ENCODE data around the gene FAHD2A.
"Not testable (repeated sequence)": the region's sequence is repeated elsewhere in the genome, so short reads cannot be mapped to it uniquely, and the experiment has no call there.

Gene FAHD2A

DNA sequence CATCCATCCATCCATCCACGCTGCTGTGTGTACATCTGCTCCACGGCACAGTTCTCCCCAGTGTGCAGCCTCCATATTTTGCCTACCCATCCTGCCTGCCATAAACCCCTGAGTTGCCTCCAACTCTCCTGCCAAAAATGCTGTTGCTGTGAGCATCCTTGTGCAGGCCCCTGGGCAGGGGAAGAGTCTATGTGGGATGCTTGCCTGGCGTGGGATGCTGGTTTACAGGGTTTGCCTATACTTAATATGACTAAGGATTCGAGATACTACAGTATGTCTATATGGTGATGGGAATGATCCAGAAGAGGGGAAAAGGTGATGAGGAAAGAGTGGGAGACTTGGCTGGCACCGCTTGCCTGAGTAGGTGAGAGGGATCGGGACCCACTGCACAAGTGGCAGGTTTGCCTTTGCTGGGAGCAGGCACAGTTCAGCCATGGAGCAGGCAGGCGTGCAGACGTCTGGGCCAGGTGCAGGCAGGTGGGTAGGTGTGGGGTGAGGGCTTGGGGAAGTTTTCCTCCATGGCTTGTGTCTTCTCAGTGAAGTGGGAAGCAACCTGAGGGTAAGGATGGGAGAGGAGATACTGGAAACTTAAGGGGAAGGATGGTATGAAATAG, 30.2 kb upstream of the FAHD2A start:
- ATAC-seq, result no peak
- DNase-seq (ENCODE audit: low spot score in 2 of 2), result no peak
- Mint-ChIP-seq H3K4me3 (no peak overlapping the region), H3K36me3 (no peaks in the 10 kb centered on the region), H3K4me1 (no peaks in the 10 kb centered on the region), H3K9me3 (peaks cover 3% of the 10 kb centered on the region), H3K27ac (no peak overlapping the region)

DNA sequence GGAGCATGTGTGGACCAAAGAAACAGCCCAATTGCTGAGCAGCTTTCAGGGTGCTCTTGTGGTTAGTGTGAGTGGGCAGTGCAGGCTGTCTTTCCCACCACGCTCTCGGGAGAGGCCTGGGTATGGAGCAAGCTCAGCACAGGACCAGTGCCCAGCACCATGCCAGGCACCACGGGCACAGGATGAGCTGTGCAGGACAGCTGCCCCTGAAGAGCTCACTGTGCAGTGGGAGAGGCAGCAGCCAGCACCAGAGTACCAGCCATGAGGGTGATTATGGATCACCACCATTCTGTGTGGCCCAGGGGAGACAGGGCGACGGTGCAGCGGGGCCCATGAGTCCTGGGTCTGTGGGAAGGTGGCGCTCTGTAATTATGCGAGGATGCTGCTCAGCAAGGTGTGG, 29.7 kb upstream of the FAHD2A start:
- Mint-ChIP-seq H3K9me3 (peaks cover 3% of the 10 kb centered on the region), H3K4me3 (no peak overlapping the region), H3K4me1 (no peaks in the 10 kb centered on the region), H3K36me3 (no peaks in the 10 kb centered on the region), H3K27ac (no peak overlapping the region)
- DNase-seq (ENCODE audit: low spot score in 2 of 2) (no peak), ATAC-seq (no peak)

DNA sequence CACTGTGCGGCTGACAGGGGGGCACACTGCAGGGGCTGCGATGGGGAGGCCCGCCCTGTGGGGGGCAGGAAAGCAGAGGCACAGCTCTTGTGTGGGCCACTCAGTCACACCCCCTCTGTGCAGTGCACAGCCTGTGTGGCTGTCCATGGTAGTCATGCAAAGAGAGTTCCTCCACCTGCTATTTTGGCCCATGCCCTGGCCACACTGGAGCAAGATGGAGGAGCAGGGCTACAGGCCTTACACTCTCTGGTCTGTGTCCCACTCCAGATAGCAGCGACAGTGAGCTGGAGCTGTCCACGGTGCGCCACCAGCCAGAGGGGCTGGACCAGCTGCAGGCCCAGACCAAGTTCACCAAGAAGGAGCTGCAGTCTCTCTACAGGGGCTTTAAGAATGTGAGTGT, 28.5 kb upstream of the FAHD2A start:
- ATAC-seq, result no peak
- Mint-ChIP-seq H3K4me1 (no peaks in the 10 kb centered on the region), H3K4me3 (no peak overlapping the region), H3K9me3 (peaks cover 3% of the 10 kb centered on the region), H3K27ac (no peak overlapping the region), H3K36me3 (no peaks in the 10 kb centered on the region)
- no peak for DNase-seq (ENCODE audit: low spot score in 2 of 2)

DNA sequence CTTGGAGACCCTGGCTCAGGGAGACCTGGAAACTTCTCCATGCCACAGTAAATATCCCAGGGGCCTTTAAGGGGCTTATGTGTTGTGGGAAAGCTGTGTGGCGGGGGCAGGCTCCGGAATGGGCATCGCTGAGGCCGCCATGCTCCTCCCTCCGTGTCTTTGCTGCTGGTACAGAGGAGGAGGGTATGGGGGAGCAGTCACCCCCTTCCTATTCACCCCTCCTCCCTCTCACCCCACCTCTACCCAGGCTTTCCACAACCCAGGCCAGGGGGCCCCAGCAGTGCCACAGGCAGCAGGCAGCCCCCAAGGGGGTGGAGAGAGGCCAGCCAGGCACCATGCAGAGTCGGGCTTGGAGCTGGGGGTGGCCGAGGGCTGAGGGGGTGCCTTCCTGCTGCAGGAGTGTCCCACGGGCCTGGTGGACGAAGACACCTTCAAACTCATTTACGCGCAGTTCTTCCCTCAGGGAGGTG, 28.0 kb upstream of the FAHD2A start:
- Mint-ChIP-seq H3K4me1 (peaks cover 2% of the 10 kb centered on the region), H3K36me3 (no peaks in the 10 kb centered on the region), H3K27ac (no peak overlapping the region), H3K9me3 (peaks cover 3% of the 10 kb centered on the region), H3K4me3 (no peak overlapping the region)
- ATAC-seq (no peak), DNase-seq (ENCODE audit: low spot score in 2 of 2) (no peak)

DNA sequence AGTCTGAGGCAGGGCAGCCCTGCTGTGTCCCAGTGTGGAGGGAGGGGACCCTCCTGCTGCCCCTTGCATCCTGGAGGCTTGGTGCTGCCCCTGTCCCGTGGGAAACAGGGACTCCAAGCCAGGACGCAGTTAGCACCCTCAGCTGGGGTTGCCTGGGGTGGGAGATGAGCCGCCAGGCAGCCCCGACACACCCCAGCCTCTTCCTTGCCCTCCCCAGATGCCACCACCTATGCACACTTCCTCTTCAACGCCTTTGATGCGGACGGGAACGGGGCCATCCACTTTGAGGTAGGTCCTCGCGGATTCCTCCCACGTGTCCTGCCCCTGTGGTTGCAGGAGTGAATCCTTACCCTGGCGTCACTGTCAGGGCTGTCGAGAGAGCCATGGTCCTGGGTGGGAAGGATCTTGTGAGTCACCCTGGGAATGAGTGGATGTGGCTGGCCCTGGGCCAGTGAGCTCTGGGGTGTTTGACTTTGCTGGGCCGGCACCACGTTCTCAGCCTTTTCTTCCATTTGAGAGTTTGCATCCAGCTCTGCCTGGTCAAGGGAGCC, 27.5 kb upstream of the FAHD2A start:
- peaks cover 3% of the 10 kb centered on the region for H3K9me3 Mint-ChIP-seq
- ATAC-seq (no peak), DNase-seq (ENCODE audit: low spot score in 2 of 2) (no peak)
- H3K36me3 Mint-ChIP-seq, result no peaks in the 10 kb centered on the region
- peaks cover 7% of the 10 kb centered on the region for H3K4me1 Mint-ChIP-seq
- no peak overlapping the region for H3K27ac Mint-ChIP-seq
- H3K4me3 Mint-ChIP-seq, result no peak overlapping the region

DNA sequence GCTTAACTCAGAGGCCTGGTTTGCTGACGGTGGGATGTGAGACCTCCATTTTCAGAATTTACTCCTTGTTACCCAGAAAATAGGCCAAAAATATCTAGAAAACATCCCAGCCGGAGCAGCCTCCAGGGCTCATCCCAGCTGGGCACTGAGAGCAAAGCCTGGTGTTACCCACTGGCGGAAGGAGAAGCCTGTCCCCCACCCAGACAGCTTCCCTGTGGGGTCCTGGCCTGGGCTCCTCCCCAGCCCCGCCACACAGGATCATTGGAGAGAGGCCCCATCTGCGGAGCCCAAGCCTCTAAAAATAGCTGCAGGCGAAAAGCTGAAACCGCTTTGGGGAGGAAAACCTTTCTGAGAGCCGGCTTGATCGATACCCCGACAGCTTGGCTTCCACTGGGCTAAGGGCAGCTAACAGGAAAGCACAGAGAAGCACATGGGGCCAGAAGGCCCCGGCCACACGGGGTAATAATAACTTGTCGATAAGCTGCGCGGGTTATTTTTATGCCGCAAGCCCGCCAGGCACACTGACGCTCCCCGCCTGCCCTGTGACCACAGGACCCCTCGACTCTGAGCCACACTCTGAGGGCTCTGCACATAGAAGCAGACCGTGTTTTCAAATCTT, 26.9 kb upstream of the FAHD2A start:
- Mint-ChIP-seq H3K4me3 (no peak overlapping the region), H3K4me1 (peaks cover 10% of the 10 kb centered on the region), H3K9me3 (peaks cover 3% of the 10 kb centered on the region), H3K36me3 (no peaks in the 10 kb centered on the region), H3K27ac (no peak overlapping the region)
- no peak for ATAC-seq
- no peak for DNase-seq (ENCODE audit: low spot score in 2 of 2)

DNA sequence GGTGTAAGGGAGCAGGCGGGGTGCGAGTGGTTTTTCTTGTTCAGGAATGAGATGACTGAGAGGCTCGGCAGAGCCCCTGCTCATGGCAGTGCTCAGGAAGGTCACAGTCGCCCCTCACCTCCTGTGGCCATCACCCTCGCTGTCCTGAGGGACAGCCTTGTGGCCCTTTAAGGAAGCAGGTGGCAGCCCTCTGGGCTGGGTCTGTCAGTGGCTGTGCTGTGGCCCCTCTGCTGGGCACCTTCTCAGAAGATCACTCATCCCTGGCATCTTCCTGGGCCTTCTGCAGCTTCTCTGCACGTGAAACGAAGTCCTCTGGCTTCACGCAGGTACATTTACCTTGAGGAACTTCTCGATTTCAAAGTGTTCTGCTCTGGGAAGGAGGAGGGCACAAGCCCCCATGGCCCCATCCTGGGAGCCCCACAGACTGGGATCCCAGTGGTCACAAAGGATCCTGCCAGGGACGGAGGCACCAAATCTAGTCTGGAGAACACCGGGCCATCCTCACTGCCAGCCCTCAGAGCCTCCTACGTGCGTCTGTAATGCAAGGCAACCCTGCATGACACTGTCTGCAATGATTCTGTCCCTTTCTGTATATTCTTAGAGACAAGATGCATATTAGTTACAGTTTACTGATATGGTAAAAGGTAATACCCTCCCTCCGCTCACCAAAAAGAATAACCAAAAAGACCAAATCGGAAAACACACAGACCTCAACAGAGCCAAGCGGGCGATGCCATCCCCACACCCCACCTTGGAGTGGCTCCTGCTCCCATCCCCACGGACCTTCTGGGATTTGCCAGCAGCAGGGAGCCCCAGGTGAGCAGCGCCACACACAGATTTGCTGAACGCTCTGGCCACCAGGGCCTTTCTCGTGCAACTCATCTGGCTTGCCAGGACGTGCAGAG, 25.9 kb upstream of the FAHD2A start:
- ATAC-seq (no peak), DNase-seq (ENCODE audit: low spot score in 2 of 2) (no peak)
- H3K4me1 Mint-ChIP-seq, result peaks cover 10% of the 10 kb centered on the region
- H3K4me3 Mint-ChIP-seq, result no peak overlapping the region
- H3K27ac Mint-ChIP-seq, result no peak overlapping the region
- no peaks in the 10 kb centered on the region for H3K9me3 Mint-ChIP-seq
- no peaks in the 10 kb centered on the region for H3K36me3 Mint-ChIP-seq

DNA sequence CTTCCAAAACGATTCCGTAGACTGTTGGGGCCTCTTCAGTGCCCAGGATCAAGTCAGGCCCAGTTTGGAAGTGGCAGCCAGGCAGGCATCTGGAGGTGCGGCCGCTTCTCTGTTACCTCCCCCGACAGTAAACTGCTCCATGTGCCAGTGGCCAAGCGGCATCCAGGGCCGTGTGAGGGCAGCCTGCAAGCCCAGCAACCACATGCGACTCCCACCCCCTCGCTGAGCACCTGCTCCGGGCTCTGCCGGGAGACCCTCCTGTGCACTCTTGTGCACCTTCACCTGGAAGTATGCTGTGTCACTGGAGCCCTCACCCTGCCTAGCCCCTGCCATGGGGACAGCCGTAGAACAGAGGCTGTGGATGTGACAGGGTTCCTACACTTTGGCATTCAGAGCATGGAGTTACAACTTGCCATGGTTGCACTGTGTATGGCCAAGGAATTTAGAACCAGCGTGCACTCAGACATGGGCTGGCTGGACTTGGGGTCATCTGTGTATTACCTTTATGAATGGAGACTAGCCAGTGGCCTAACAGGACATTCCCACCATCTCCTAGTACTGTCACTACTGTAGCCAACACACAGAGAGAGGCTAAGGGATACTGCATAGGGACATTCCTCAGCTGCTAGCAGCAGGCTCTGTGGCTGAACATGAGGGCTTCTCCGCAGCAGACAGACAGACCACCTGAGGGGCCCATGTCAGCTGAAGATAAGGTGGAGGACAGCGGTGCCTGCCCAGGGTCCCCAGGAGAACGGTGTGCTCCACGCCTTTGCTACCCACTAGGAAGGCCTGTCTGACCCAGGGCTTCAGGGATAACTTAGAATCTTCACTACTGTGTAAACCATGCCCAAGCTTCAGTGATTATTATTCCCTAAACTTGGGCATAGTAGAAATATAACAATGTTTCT, 25.0 kb upstream of the FAHD2A start:
- H3K9me3 Mint-ChIP-seq, result no peaks in the 10 kb centered on the region
- H3K4me3 Mint-ChIP-seq, result no peak overlapping the region
- no peak for ATAC-seq
- H3K27ac Mint-ChIP-seq, result no peak overlapping the region
- H3K36me3 Mint-ChIP-seq, result no peaks in the 10 kb centered on the region
- DNase-seq (ENCODE audit: low spot score in 2 of 2), result no peak
- H3K4me1 Mint-ChIP-seq, result peaks cover 10% of the 10 kb centered on the region

DNA sequence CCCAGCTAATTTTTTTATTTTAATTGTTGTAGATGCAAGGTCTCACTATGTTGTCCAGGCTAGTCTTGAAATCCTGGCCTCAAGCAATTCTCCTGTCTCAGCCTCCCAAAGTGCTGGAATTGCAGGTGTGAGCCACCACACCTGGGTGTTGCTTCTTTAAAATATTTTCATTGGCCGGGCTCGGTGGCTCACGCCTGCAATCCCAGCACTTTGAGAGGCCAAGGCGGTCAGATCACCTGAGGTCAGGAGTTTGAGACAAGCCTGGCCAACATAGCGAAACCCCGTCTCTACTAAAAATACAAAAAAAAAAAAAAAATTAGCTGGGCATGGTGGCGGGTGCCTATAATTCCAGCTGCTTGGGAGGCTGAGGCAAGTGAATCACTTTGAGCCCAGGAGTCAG, 24.2 kb upstream of the FAHD2A start:
- ATAC-seq; H3K27ac Mint-ChIP-seq; H3K9me3 Mint-ChIP-seq; H3K4me3 Mint-ChIP-seq; DNase-seq (ENCODE audit: low spot score in 2 of 2); H3K36me3 Mint-ChIP-seq: not testable (repeated sequence)
- H3K4me1 Mint-ChIP-seq, result peaks cover 10% of the 10 kb centered on the region

DNA sequence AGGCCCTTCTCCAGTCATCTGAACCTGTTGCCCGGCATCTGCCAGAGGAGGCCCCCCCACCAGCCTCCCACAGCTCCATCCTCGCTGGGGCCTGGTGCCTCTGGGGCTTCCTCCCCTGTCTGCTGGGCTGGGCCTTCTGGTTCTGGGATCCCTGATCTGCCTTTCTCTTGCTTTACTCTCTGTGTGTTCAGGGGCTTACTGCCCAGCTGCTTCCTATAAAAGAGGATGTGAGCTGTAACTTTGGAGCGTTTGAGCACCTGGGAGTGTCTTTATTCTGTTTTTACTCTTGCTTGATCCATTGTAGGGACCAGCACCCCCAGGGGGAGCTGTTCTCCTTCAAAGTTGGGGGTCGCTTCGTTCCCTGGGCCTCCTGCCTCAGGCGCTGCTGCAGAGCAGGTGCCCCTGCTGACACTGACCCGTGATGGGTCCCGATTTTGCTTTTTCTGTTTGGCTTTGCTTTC, 23.1 kb upstream of the FAHD2A start:
- ATAC-seq (no peak), DNase-seq (ENCODE audit: low spot score in 2 of 2) (no peak)
- Mint-ChIP-seq H3K4me1 (peaks cover 10% of the 10 kb centered on the region), H3K9me3 (no peaks in the 10 kb centered on the region), H3K36me3 (no peaks in the 10 kb centered on the region), H3K4me3 (no peak overlapping the region), H3K27ac (no peak overlapping the region)

DNA sequence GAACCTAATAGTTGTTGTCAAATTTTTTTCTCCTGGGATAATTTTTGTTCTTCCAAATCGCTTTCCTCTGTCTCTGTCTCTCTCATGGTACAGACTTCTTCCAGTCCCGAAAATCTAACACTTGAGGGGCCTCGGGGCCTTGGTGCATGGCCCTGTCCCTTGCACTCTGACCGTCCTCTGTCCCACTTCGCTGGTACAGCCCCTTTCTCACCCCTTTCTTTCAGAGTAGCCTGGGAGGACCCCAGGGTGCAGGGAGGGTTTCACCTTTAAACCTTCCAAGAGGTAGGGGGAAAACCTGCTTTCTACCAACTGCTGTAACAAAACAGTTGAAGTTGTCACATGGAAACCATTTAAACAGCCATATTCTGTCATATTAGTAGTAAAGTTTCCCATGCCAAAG, 22.2 kb upstream of the FAHD2A start:
- ATAC-seq (no peak), DNase-seq (ENCODE audit: low spot score in 2 of 2) (no peak)
- Mint-ChIP-seq H3K4me3 (no peak overlapping the region), H3K9me3 (no peaks in the 10 kb centered on the region), H3K27ac (no peak overlapping the region), H3K4me1 (peaks cover 10% of the 10 kb centered on the region), H3K36me3 (no peaks in the 10 kb centered on the region)

DNA sequence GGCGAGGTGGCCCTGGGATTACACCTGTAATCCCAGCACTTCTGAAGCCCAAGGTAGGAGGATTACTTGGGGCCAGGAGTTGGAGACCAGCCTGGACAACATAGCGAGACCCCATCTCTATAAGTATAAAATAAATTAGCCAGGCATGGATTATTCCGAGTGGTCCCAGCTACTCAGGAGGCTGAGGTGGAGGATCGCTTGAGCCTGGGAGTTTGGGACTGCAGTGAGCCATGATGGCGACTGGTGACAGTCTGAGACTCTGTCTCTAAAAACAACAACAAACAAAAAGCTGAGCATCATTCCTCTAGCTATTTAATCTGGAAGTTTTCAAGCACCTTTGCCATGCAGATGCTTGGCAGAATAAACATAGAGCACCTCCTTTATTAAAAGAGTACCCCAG, 21.8 kb upstream of the FAHD2A start:
- no peak for ATAC-seq
- no peaks in the 10 kb centered on the region for H3K36me3 Mint-ChIP-seq
- DNase-seq (ENCODE audit: low spot score in 2 of 2), result no peak
- no peaks in the 10 kb centered on the region for H3K9me3 Mint-ChIP-seq
- H3K27ac Mint-ChIP-seq, result no peak overlapping the region
- peaks cover 10% of the 10 kb centered on the region for H3K4me1 Mint-ChIP-seq
- H3K4me3 Mint-ChIP-seq, result no peak overlapping the region

DNA sequence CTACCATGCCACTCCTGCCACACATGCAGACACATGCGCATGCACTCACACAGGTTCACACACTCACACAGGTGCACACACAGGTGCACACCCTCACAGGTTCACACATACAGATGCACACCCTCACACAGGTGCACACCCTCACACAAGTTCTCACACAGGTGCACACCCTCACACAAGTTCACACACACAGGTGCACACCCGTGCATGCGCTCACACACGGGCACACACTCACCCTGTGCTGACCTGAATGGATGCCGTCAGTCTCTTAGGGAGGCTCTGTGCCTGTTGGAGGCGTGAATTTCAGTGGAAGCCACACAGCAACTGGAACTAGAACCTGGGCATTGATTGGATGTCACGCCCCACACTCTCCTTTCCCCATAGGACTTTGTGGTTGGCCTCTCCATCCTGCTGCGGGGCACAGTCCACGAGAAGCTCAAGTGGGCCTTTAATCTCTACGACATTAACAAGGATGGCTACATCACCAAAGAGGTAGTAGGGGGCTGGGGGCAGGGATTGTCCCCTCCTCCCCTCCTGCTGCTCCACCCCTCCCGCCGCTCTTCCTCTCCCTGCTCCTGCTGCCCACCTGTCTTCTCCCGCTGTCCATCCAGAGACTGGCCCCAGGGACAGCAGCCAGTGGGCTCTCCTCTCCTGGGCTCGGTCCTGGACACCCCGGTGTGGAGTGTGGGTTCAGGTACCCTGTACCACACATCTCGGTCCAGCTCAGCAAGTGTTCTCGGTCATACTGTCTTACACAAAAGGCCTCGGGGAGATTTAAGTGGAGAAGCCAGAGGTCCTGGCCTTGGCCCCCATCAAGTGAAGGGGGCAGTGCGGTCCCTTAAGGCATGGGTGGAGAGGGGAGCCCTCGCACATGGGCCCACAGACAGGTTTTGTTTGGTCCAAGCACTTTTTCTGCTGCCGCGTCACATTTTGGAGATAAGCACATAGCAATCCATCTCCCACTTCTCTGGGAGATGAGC, 21.0 kb upstream of the FAHD2A start:
- no peaks in the 10 kb centered on the region for H3K36me3 Mint-ChIP-seq
- H3K27ac Mint-ChIP-seq, result no peak overlapping the region
- H3K4me3 Mint-ChIP-seq, result no peak overlapping the region
- no peaks in the 10 kb centered on the region for H3K9me3 Mint-ChIP-seq
- ATAC-seq (no peak), DNase-seq (ENCODE audit: low spot score in 2 of 2) (no peak)
- peaks cover 10% of the 10 kb centered on the region for H3K4me1 Mint-ChIP-seq

DNA sequence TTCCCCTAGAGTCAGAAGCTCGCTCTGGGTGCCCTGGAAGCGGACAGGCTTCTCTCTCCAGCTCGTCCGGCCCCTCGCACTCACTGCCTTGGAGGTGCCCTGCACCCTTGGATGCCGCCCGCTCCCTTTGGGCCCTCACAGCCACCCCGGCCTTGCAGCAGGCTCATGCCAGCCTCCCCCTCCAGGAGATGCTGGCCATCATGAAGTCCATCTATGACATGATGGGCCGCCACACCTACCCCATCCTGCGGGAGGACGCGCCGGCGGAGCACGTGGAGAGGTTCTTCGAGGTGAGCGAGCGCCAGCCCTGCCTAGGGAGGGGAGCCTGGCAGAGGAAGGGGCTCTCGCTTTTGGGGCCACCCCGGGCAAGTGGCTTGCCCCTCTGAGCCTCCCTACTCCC, 20.3 kb upstream of the FAHD2A start:
- no peak for DNase-seq (ENCODE audit: low spot score in 2 of 2)
- H3K27ac Mint-ChIP-seq, result no peak overlapping the region
- ATAC-seq, result no peak
- H3K4me3 Mint-ChIP-seq, result no peak overlapping the region
- no peaks in the 10 kb centered on the region for H3K9me3 Mint-ChIP-seq
- no peaks in the 10 kb centered on the region for H3K36me3 Mint-ChIP-seq
- H3K4me1 Mint-ChIP-seq, result peaks cover 10% of the 10 kb centered on the region

Data from stimulated activated effector memory CD8-positive, alpha-beta T cell treated with anti-CD3 and anti-CD28 coated beads, Interleukin-12 subunit alpha, Interleukin-12 subunit beta, amount 100 ng/mL, for 72 hours (primary cell).